HG02798 (cell line): ENCODE results near the gene DPP7.
"Not testable (repeated sequence)": the region's sequence is repeated elsewhere in the genome, so short reads cannot be mapped to it uniquely, and the experiment has no call there.

Source experiments
- ATAC-seq: cut with Tn5 transposase; IDR thresholded peaks from one replicate; pipeline ENCODE4 v1.9.1; 2021; ENCODE audit warnings: mild to moderate bottlenecking; ENCODE audit not compliant: unreplicated experiment, poor library complexity

The DPP7 gene

DNA sequence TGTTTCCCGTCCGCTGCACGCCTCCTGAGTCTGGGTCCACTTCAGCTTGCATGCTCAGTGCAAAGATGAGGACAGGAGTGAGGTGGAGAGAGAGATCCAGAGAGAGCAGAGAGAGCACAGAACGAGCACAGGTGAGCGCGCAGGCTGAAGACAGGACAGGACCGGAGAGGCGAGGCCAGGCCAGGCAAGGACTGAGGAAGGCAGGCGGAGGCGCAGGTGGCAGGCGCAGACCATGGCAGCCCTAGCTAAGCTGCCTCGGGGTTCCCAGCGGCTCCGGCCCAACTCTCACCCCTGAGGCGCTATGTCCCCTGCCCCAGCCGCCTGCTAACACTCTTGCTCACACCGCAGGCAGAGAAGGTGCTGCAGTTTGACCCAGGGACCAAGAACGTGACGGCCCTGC, 34.1 kb upstream of the DPP7 start:
- ATAC-seq: no peak

DNA sequence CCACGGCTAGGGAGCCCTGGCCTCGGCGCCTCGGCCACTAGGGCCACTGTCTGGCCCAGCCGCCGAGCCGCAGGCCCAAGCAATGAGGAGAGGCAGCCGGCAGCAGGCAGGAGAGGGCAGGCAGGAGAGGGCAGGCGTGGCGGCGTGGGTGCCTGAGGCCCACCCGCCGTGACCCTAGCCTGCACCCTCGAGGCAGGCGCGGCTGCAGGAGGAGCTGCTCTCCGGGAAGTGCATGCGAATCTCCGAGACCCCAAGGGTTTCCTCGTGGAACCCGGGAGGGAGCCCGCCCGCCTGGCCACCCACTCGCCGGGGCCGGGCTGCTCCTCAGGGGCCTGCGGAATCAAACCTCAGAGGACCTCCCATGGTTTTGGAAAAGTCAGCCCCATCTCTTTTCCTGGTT, 33.7 kb upstream of the DPP7 start:
- ATAC-seq: no peak

DNA sequence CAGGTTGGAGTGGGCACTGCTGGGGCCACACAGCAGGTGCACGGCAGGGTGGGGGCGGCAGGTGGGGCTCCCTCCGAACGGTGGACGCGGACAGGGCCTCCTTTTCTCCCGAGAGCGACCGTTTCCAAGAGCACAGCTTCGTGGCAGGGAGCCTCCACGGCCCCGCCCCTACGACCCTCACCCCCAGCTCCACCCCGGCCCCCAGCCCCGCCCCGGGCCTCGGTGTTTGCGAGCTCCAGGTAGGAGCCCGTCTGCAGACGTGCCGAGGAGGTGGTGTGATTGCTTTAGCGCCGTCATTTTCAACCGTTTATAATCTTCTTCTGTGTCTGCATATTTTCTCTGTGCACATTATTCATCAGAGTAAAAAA, 33.2 kb upstream of the DPP7 start:
- no peak for ATAC-seq

DNA sequence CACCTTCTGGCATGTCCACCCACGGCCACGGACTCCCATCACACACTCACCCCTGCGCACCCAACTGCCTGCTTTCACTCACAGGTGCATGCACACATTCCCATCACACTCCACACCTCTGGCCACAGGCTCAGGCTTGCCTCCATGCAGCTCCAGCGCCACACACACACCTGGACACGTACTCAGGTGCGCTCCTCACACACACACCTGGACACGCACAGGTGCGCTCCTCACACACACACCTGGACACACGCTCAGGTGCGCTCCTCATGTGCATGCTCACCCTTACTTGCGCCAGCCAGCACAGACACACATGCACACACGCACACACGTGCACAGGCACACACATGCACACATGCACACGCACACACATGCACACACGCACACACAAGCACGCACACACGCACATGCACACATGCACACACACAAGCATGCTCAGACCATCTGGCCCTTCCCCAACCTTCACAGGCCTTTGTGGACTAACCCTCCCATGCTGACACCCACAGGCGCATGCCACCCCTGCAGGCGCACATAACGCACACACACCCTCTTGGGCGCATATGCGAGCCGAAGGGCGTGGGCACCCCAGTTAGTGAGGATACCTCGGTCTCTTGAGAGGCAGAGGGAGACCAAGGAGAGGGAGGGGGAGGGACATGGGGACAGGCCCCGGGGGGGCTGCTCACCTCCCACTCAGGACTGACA, 32.7 kb upstream of the DPP7 start:
- ATAC-seq: no peak

DNA sequence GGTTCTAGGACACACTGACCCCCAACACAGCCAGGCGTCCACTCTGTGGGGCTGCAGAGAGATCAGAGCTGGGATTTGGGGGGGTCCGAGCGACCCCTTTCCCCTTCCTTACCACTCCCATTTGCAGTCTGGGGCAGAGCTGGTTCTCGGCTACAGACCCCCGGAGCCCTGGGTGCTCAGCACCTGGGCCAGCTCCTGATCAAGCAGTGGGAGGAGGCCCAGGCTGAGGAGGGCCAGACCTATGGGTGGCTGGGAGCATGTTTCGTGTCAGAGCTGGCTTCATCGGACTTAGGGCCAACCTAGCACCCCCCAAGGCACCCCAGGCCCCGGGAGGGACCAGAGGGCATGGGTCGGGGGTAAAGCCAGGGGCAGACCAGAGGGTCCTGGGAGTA, 32.0 kb upstream of the DPP7 start:
- no peak for ATAC-seq

DNA sequence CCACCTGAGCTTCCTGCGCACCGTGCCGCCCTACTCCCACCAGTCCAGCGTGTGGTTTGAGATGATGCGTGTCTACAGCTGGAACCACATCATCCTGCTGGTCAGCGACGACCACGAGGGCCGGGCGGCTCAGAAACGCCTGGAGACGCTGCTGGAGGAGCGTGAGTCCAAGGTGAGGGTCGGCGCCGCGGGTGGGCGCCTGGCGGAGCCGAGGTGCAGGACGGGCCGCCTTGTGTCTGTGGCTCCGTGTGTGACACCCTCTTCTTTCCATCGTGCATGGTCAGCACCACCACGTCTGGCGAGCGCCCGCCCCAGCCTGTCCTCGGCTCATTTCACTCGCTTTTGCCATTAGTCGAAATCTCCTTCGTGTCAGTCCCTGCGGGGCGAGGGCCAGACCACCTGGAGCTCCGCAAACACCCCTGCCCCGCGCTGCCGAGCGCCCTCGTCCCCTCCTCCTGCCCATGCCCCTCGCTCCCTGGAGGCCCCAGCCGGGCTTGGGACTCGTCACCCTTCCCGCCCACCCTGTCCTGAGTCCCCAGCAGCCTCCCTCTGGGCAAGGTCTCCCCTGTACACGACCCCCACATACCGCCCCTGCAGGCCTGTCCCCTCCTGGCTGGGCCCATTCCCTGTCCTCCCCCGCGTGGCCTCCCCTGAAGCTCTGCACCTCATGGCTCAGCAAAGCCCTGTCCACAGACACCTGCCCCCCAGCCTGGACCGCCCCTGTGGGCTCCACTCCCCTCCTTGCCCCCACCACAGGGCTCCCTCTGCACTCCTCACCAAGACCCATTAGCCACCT, 31.4 kb upstream of the DPP7 start:
- ATAC-seq: no peak

DNA sequence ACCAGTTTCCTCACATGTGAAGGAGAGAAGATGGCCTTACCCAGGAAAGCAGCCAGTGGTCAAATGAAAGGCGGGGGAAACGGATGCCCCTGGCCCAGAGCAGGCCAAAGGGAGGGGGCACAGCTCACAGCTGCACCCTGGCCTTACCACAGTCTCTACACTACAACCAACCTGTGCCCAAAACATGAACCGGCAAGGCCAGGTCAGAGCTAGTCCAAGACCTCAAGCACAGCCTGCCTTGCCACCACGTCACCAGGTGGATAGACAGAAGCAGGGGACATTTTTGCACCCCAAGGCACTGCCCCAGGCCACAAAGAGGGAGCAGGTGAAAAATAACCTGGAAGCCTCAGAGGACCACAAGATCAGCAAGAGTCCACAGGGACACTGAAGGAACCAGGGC, 28.9 kb upstream of the DPP7 start:
- no peak for ATAC-seq

DNA sequence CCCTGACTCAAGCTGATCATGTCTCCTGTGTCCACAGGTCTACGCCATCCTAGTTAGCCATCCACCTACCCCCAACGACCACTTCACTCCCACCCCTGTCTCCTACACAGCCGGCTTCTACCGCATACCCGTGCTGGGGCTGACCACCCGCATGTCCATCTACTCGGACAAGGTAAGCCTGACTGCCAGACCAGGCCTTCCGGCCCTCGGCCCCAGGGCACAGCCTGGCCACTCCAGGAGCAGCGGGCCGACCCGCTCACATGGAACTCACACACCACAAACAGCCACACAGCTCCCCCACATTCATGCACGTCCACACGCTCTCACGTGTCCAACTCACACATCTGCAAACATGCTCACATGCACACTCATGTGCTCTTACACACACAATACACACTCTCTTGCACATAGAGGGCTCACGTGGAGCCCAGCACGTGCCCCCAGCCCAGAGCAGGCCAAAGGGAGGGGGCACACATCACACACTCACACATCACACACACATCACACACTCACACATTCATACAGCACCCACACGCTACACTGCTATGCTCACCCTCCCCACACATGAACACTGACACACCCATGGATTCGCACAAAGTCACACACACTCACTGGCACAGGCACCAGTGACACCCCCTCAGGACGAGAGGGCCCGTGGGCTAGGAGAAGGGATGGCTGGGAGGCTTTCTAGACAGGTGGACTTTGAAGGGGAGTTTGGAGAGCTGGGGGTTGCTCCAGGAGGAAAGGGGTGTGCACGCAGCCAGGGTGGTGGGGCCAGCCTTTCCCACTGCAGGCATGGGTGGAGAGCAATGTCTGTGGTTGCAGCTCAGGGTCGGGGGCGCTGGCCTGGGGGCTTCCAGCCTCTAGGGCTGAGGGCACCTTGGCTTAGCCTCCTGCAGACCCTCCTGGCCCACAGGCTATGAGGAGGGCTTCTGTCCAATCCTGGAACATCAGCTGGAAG, 27.7 kb upstream of the DPP7 start:
- no peak for ATAC-seq

DNA sequence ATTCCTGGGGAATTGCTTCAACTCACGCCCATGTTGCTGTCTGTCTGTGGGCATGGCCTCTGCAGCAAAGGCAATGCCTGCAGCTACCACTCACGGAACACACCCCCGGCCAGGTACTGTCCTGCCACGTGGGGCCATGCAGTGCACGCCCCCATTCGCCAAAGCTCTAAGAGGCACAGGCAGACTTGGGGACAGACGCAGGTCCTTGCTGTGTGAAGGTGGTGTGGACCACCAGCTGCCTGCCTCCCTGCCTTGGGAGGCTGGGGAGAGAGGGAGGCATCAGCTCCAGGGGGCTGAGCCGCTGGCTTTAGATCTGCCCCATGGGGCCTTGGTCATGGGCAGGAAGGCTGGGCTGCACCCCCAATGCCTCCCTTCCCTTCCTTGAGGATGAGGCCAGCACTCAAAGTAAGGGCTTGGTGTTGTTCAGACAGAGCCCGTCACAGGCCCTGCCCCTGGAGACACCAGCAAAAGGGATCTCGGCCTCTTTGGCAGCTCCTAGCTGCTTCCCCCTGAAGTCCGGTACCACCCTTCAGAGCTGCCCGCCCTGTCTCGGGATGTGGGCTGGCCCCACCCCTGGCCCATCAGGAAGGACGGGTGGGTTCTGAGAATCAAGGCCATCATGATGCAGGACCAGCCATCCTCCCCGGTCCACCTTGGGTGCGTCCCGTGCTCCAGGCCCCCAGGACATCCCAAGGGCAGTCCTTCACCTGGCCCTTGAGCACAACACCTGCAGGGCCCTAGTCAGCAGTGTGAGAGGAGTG, 26.7 kb upstream of the DPP7 start:
- no peak for ATAC-seq

DNA sequence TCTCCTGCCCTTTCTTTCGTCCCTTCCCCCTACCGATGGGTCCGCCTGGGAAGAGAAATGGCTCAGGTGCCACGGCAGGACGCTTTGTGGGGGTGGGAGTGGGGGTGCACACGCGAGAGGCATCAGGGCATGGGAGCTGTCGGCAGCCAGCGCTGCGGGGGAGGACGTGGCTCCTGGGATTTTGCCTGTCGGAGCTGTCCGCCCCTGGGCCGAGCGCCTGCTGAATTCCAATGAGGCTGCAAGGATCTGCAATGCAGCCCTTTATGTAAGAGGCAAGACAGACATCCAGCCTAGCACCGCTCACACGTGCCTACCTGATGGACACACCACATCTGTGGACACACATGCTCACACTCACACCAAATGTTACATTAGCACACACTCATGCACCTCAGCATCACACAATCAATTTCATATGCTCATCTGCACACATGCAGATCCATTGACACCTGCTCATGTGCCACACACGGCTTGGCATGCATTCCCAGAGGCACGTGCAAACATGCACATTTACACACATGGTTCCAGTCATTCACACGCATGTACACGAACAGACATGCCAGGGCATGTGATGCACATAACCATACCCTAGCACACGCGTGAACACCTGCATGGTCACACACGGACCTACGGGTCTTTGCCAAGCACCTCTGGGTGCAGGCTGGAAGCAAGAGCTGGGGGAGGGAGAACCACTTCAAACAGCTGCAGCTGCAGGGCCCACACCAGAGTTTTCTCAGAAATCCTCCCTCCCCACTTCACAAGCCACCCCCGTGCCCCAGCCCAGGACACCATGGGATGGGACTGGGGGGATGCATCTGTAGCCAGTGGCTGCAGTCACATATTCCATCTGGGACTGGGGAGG, 25.8 kb upstream of the DPP7 start:
- no peak for ATAC-seq

DNA sequence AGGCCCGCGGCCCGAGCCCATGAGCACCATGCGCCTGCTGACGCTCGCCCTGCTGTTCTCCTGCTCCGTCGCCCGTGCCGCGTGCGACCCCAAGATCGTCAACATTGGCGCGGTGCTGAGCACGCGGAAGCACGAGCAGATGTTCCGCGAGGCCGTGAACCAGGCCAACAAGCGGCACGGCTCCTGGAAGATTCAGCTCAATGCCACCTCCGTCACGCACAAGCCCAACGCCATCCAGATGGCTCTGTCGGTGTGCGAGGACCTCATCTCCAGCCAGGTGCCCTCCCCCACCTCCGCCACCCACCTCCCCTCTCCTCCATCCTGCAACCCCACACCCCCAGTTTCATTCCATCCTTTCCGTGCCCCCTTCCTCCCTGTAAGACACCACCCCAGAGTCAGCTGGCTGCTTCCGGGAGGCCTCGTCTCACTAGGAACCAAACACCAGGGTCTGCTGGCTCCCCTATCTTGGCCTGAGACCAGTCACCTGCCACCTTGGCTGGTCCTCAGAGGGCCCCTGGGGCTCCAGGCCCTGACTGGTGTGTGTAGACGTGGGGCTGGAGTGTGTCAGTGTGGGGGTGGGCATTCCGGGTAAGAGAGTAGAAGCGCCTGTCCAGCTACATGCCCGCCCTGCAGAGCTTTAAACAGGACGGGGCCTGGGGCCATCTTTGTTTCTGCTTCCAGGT, 25.1 kb upstream of the DPP7 start:
- ATAC-seq: no peak

DNA sequence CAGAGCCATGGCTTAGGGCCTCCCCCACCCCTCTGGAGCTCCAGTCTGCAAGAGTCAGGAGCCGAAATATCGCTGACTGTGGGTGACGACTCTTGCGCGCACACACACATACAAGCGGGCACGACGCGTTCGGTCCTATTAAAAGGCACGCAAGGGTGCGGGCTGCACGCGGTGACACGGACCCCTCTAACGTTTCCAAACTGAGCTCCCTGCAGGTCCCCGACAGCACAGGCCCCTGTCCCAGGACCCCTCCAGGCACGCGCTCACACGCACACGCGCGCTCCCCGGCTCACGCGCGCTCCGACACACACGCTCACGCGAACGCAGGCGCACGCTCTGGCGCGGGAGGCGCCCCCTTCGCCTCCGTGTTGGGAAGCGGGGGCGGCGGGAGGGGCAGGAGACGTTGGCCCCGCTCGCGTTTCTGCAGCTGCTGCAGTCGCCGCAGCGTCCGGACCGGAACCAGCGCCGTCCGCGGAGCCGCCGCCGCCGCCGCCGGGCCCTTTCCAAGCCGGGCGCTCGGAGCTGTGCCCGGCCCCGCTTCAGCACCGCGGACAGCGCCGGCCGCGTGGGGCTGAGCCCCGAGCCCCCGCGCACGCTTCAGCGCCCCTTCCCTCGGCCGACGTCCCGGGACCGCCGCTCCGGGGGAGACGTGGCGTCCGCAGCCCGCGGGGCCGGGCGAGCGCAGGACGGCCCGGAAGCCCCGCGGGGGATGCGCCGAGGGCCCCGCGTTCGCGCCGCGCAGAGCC, 24.4 kb upstream of the DPP7 start, which contains the start of gene GRIN1:
Gene GRIN1 (plus strand): TSS at position 433 of the 746 bp plus-strand sequence. CDS start 333 bp downstream, outside the sequence.
- ATAC-seq: no peak

DNA sequence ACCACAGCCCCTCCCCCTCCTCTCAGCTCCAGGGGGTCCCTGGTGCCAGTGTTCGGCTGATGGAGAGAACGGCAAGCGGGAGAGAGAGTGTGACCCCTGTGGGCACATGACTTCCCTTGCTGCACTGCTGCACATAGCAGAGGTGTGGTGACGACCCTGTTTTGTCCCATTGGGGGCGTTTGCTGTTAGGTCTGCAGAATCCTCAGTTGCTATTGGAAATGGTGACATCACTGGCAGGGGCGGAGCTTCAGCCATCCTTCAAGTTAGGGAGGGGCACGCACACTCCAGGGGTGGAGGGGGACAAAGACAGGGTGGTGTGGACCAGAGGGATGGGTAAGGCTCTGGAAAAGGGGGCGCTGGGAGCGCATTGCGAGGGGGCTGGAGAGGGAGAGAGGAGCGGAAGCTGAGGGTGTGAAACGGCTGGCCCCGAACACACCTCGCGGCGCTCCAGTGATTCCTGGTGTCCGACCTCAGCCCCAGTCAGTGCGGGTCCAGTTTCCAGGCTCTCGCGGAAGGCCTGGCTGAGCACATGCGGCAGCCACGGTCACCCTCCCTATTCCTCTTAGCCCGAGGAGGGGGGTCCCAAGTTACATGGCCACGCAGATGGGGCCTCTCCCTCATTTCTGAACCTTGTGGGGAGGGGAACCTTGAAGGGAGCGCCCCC, 23.7 kb upstream of the DPP7 start:
- no peak for ATAC-seq

DNA sequence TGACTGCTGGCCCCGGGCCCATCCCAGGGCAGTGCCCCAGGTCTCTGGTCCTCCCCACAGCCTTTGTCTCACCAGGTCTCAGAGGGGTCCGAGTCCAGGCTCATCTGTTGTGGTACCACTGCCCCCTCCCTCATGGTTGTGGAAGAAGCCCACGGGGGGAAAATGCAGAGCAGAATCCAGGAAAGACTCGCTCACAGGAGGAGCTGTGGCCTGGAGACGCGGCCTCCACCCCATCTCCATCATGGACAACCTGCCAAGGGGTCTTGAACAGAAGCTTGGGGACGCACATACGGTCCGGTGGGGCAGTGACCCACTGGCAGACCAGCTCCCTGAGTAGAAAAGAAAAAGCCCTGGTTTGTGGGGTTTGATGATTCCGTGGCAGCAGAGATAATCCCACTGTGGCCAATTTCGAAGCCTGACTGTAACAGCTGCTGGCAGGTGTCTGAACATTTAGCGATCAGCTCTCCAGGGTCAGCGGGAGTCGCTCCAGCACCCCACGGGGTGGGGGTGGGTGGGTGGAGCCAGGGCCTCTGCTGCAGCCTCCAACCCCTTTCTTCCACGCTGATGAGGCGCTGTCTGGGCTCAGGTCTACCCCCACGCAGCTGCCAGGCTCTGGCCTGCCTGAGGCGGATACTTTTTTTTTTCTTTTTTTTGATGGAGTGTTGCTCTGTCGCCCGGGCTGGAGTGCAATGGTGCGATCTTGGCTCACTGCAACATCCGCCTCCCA, 22.5 kb upstream of the DPP7 start:
- no peak for ATAC-seq

DNA sequence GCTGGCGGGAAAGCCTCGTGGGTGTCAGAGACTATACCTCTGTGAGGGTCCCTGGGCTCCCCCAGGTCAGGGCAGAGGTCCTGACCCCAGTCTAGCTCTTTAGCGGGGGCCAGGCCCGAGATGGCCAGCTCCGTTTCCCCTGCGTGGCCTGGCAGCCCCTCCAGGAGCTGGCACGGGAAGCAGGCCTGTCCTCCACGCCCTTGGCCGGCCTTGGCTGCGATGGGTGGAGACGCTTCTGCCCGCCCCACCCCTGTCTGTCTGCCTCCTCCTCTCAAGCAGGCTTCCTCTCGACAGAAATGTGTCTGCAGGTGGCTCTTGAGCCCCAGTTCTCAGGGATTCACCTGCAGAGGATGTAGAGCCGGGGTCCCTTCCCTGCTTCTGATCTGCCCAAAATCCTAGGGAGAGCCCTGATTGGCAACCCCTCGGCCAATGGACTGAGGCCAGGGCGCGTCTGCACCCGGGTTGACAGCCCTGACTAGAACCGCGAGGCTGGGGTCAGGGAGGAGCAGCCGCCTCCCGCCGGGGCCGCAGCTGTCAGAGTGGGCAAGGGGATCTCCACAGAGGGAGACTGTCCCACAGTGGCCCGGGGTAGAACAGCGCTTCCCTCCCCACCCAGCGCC, 21.8 kb upstream of the DPP7 start:
- ATAC-seq: no peak

DNA sequence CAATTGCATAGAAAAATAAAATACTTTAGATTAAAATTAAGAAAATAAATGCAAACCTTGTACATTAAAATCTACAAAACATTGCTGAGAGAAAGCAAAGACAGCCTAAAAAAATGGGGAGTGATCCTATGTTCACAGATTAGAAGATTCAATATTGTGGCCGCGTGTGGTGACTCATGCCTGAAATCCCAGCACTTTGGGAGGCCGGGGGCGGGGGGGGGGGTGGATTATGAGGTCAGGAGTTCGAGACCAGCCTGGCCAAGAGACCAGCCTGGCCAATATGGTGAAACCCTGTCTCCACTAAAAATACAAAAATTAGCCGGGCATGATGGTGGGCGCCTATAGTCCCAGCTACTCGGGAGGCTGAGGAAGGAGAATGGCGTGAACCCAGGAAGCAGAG, 20.6 kb upstream of the DPP7 start:
- not testable (repeated sequence) for ATAC-seq
